Heart left ventricle (tissue), 13 donors: Measurements from ENCODE around the gene MYO1C.

Experiments
- POLR2A ChIP-seq, 2 donors: fragments of 450-650 bp; IDR thresholded peaks; one replicate each; pipeline ENCODE4 v1.6.1; 2017; ENCODE audit warnings: antibody characterized with exemption in 2 of 2, mild to moderate bottlenecking in 2 of 2, moderate library complexity in 2 of 2
- TF ChIP-seq, protein P1 (sequence below), 12 donors: fragments of 200-600 bp; sonication (generic) in 4 of 12; IDR thresholded peaks; one replicate each; pipeline versions ENCODE4 v1.5.0 to v1.8.0; 2018 to 2022; ENCODE audit warnings: antibody characterized with exemption in 12 of 12, mild to moderate bottlenecking in 5 of 12
- donor health status: ischemic (EF 13 %, LVEDD 7.1; RV severe dilation, severe dysfunction).
- donor health status: DM: no; HTN: yes; CAD: no.
- donor health status: DM: no; HTN: no; CAD: no.
- donor health status: ischemic (EF 25% LVEDD 6.9; RV normal size, moderate dysfunction).
- donor health status: ischemic (EF 25% LVEDD 5.7; RV mildly dilated, moderate dysfunction).
- donor health status: ischemic (EF 35%, LVEDD 5.7; RV mildly dilated, moderate dysfunction).
- donor health status: nonischemic (EF 11% LVEDD 7.7; RV severe dilation, severe dysfunction).
- donor health status: DM: yes; HTN: yes; CAD: no.
- donor health status: PGD.
- donor health status: ischemic (EF 29% LVEDD 5.4; RV normal size, mild dysfunction).
- donor health status: nonischemic (EF 23%, LVEDD 6.1; RV moderate dilation, normal function).

DNA sequence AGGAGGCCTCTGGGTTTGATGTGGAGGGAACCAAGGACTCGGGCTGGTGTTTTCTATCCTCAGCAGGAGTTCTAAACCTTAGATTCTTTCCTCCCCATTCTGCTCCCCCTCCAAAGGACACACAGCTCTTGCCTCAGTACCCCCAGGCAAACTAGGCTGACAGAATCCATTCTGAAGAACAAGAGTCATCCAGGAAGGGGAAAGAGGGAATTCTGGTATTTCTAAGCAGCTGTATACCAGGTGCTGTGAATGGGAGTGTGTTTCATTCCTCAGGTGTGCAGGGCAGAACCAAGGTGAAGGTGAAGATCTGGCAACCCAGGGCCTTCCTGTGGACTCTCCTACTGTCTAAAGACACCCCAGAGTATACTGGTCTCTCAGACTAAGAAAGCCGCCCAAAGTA is 19.9 kb upstream of the MYO1C start:
- TF ChIP-seq, protein P1, sequence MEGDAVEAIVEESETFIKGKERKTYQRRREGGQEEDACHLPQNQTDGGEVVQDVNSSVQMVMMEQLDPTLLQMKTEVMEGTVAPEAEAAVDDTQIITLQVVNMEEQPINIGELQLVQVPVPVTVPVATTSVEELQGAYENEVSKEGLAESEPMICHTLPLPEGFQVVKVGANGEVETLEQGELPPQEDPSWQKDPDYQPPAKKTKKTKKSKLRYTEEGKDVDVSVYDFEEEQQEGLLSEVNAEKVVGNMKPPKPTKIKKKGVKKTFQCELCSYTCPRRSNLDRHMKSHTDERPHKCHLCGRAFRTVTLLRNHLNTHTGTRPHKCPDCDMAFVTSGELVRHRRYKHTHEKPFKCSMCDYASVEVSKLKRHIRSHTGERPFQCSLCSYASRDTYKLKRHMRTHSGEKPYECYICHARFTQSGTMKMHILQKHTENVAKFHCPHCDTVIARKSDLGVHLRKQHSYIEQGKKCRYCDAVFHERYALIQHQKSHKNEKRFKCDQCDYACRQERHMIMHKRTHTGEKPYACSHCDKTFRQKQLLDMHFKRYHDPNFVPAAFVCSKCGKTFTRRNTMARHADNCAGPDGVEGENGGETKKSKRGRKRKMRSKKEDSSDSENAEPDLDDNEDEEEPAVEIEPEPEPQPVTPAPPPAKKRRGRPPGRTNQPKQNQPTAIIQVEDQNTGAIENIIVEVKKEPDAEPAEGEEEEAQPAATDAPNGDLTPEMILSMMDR (IDR thresholded peaks at IDR 0.05), result no peak
- TF ChIP-seq POLR2A (IDR thresholded peaks at IDR 0.05), result no peak
